Measurements from ENCODE around the gene NUP210L.
"Not testable (repeated sequence)": the region's sequence is repeated elsewhere in the genome, so short reads cannot be mapped to it uniquely, and the experiment has no call there.

NUP210L gene

GRCh38 chr1:154167461-154167860, 12.6 kb upstream of the NUP210L start:
- FAIRE-seq: no peak

GRCh38 chr1:154166207-154166606, 11.3 kb upstream of the NUP210L start:
- no peak for FAIRE-seq

GRCh38 chr1:154159554-154159953, 4.7 kb upstream of the NUP210L start:
- FAIRE-seq: no peak

- no peak for FAIRE-seq
Measured at GRCh38 chr1:154158307-154159125, 3.6 kb upstream of the NUP210L start.

- FAIRE-seq: no peak
Measured at GRCh38 chr1:154157520-154158306, 2.8 kb upstream of the NUP210L start.

GRCh38 chr1:154155251-154155650, 378 bp upstream of the NUP210L start:
- FAIRE-seq: no peak

GRCh38 chr1:154154053-154154452, 820 bp downstream of the NUP210L start:
- no peak for FAIRE-seq

- FAIRE-seq: no peak
Measured at GRCh38 chr1:154151311-154151710, 3.6 kb downstream of the NUP210L start.

GRCh38 chr1:154148807-154149206, 6.1 kb downstream of the NUP210L start:
- FAIRE-seq: no peak

- not testable (repeated sequence) for FAIRE-seq
Measured at GRCh38 chr1:154147505-154147904, 7.4 kb downstream of the NUP210L start.

GRCh38 chr1:154145986-154146385, 8.9 kb downstream of the NUP210L start:
- FAIRE-seq: no peak

GRCh38 chr1:154142358-154142757, 12.5 kb downstream of the NUP210L start:
- no peak for FAIRE-seq

GRCh38 chr1:154141240-154141639, 13.6 kb downstream of the NUP210L start:
- FAIRE-seq: no peak

GRCh38 chr1:154137888-154138287, 17.0 kb downstream of the NUP210L start:
- FAIRE-seq: no peak

GRCh38 chr1:154133256-154133655, 21.6 kb downstream of the NUP210L start:
- no peak for FAIRE-seq

GRCh38 chr1:154129391-154129970, 25.4 kb downstream of the NUP210L start:
- FAIRE-seq: no peak

- not testable (repeated sequence) for FAIRE-seq
Measured at GRCh38 chr1:154123205-154123604, 31.7 kb downstream of the NUP210L start.

- peak; percentile 66 for FAIRE-seq
Measured at GRCh38 chr1:154117642-154118041, 37.2 kb downstream of the NUP210L start.

- FAIRE-seq: no peak
Measured at GRCh38 chr1:154115180-154115579, 39.7 kb downstream of the NUP210L start.

- FAIRE-seq: no peak
Measured at GRCh38 chr1:154104433-154105082, 50.3 kb downstream of the NUP210L start.

GRCh38 chr1:154100141-154100540, 54.7 kb downstream of the NUP210L start:
- not testable (repeated sequence) for FAIRE-seq

- FAIRE-seq: no peak
Measured at GRCh38 chr1:154097873-154098272, 57.0 kb downstream of the NUP210L start.

GRCh38 chr1:154095456-154096060, 59.3 kb downstream of the NUP210L start:
- FAIRE-seq: peak; percentile 51

Data from G401.6 (cell line).